HL-60 (cell line): ENCODE results near the gene KCNJ14.

ENCODE experiments used
- POLR2AphosphoS5 ChIP-seq: IDR thresholded peaks from 2 replicates; pipeline ENCODE4 v1.6.1; 2012; ENCODE audit warnings: low read depth
- SPI1 ChIP-seq: IDR thresholded peaks from 2 replicates; pipeline ENCODE4 v1.6.1; 2012; ENCODE audit warnings: low read depth, mild to moderate bottlenecking, borderline replicate concordance
- TF ChIP-seq, protein P1 (sequence below): IDR thresholded peaks from one replicate; pipeline ENCODE4 v1.5.1; 2011; ENCODE audit warnings: low read length, control low read depth, inconsistent platforms; ENCODE audit not compliant: insufficient read depth
- TF ChIP-seq, protein P2 (sequence below): IDR thresholded peaks from 2 replicates; pipeline ENCODE4 v1.6.1; 2012; ENCODE audit warnings: low read depth; ENCODE audit not compliant: insufficient replicate concordance

- TF ChIP-seq, protein P1, sequence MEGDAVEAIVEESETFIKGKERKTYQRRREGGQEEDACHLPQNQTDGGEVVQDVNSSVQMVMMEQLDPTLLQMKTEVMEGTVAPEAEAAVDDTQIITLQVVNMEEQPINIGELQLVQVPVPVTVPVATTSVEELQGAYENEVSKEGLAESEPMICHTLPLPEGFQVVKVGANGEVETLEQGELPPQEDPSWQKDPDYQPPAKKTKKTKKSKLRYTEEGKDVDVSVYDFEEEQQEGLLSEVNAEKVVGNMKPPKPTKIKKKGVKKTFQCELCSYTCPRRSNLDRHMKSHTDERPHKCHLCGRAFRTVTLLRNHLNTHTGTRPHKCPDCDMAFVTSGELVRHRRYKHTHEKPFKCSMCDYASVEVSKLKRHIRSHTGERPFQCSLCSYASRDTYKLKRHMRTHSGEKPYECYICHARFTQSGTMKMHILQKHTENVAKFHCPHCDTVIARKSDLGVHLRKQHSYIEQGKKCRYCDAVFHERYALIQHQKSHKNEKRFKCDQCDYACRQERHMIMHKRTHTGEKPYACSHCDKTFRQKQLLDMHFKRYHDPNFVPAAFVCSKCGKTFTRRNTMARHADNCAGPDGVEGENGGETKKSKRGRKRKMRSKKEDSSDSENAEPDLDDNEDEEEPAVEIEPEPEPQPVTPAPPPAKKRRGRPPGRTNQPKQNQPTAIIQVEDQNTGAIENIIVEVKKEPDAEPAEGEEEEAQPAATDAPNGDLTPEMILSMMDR = no peak
- TF ChIP-seq POLR2AphosphoS5 (no peak), SPI1 (no peak)
- TF ChIP-seq, protein P2, sequence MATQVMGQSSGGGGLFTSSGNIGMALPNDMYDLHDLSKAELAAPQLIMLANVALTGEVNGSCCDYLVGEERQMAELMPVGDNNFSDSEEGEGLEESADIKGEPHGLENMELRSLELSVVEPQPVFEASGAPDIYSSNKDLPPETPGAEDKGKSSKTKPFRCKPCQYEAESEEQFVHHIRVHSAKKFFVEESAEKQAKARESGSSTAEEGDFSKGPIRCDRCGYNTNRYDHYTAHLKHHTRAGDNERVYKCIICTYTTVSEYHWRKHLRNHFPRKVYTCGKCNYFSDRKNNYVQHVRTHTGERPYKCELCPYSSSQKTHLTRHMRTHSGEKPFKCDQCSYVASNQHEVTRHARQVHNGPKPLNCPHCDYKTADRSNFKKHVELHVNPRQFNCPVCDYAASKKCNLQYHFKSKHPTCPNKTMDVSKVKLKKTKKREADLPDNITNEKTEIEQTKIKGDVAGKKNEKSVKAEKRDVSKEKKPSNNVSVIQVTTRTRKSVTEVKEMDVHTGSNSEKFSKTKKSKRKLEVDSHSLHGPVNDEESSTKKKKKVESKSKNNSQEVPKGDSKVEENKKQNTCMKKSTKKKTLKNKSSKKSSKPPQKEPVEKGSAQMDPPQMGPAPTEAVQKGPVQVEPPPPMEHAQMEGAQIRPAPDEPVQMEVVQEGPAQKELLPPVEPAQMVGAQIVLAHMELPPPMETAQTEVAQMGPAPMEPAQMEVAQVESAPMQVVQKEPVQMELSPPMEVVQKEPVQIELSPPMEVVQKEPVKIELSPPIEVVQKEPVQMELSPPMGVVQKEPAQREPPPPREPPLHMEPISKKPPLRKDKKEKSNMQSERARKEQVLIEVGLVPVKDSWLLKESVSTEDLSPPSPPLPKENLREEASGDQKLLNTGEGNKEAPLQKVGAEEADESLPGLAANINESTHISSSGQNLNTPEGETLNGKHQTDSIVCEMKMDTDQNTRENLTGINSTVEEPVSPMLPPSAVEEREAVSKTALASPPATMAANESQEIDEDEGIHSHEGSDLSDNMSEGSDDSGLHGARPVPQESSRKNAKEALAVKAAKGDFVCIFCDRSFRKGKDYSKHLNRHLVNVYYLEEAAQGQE = no peak
Measured at GRCh38 chr19:48496959-48497727, 41.8 kb downstream of the KCNJ14 start.
